CD14-positive monocyte (primary cell): ENCODE results near the gene GATA1. TPM values are rescaled to one million over a fixed set of nuclear protein-coding genes. Genes with fewer than 3 reads are reported as not detected.

ENCODE experiments used
- DNase-seq, 3 donors: peaks; one replicate each; pipeline ENCODE4 v3.0.0-alpha.2; 2011 to 2022
- H2AFZ ChIP-seq: 2 replicates; pipeline ENCODE4 v1.6.0; 2012; ENCODE audit warnings: mild to moderate bottlenecking, low read depth, low read length, inconsistent platforms; ENCODE audit not compliant: insufficient read depth, poor library complexity, severe bottlenecking
- H3K27ac ChIP-seq, 2 donors: 1 replicate in 1 of 2; 2 replicates in 1 of 2; pipeline ENCODE4 v1.5.1; 2012 to 2013; ENCODE audit warnings: low read length in 2 of 2, control low read depth in 1 of 2, inconsistent platforms in 1 of 2, low read depth in 1 of 2, mild to moderate bottlenecking in 1 of 2
- H3K27me3 ChIP-seq, 2 donors: one replicate each; pipeline versions ENCODE4 v1.6.0 to v1.6.1; 2011 to 2013; ENCODE audit warnings: low read length in 2 of 2; ENCODE audit not compliant: control insufficient read depth in 2 of 2, insufficient read depth in 2 of 2
- H3K36me3 ChIP-seq, 2 donors: replicated peaks in 1 of 2; 1 replicate in 1 of 2; 2 replicates in 1 of 2; pipeline versions ENCODE4 v1.5.1 to v1.6.1; 2012 to 2013; ENCODE audit warnings: low read length in 2 of 2, control low read depth in 1 of 2, inconsistent platforms in 1 of 2, mild to moderate bottlenecking in 1 of 2; ENCODE audit not compliant: insufficient read depth in 2 of 2, control insufficient read depth in 1 of 2
- H3K4me1 ChIP-seq, 2 donors: 1 replicate in 1 of 2; 2 replicates in 1 of 2; pipeline versions ENCODE4 v1.5.1 to v1.6.1; 2012 to 2013; ENCODE audit warnings: low read length in 2 of 2, control low read depth in 1 of 2, inconsistent platforms in 1 of 2, mild to moderate bottlenecking in 1 of 2, moderate library complexity in 1 of 2; ENCODE audit not compliant: insufficient read depth in 2 of 2, control insufficient read depth in 1 of 2
- H3K4me2 ChIP-seq: replicated peaks from 2 replicates; pipeline ENCODE3; 2012; ENCODE audit warnings: low read length, moderate library complexity, mild to moderate bottlenecking; ENCODE audit not compliant: poor library complexity, severe bottlenecking; ENCODE audit errors: extremely low read depth
- H3K4me3 ChIP-seq, 3 experiments: fragments of 200-600 bp in 1 of 3; sonication (generic) in 1 of 3; replicated peaks in 1 of 3; 1 replicate in 2 of 3; 2 replicates in 1 of 3; pipeline ENCODE4 v1.5.1; 2011 to 2013; ENCODE audit warnings: low read length in 3 of 3, mild to moderate bottlenecking in 3 of 3, control low read depth in 2 of 3, low read depth in 2 of 3, inconsistent platforms in 1 of 3, moderate library complexity in 1 of 3
- H3K79me2 ChIP-seq: 2 replicates; pipeline ENCODE4 v1.6.0; 2012; ENCODE audit warnings: mild to moderate bottlenecking, control low read depth, inconsistent platforms, low read length, moderate library complexity; ENCODE audit not compliant: insufficient read depth
- H3K9ac ChIP-seq: 2 replicates; pipeline ENCODE4 v1.6.0; 2017; ENCODE audit warnings: low read length, mild to moderate bottlenecking; ENCODE audit not compliant: insufficient read depth, poor library complexity, severe bottlenecking
- H3K9me3 ChIP-seq, 2 donors: replicated peaks in 1 of 2; 1 replicate in 1 of 2; 2 replicates in 1 of 2; pipeline versions ENCODE4 v1.5.1 to v1.6.1; 2012 to 2013; ENCODE audit warnings: low read length in 2 of 2, control low read depth in 1 of 2; ENCODE audit not compliant: control insufficient read depth in 1 of 2, insufficient read depth in 1 of 2
- H4K20me1 ChIP-seq: 2 replicates; pipeline ENCODE4 v1.6.0; 2012; ENCODE audit warnings: mild to moderate bottlenecking, low read length, control low read depth, moderate library complexity; ENCODE audit not compliant: insufficient read depth
- H3K27ac Mint-ChIP-seq, 7 donors: one replicate each; pipeline ENCODE4 v1.8.0; 2020; ENCODE audit warnings: mild to moderate bottlenecking in 7 of 7, mixed read lengths in 7 of 7, moderate library complexity in 6 of 7, inconsistent platforms in 2 of 7
- H3K27me3 Mint-ChIP-seq, 3 donors: one replicate each; pipeline ENCODE4 v1.8.0; 2021 to 2022; ENCODE audit warnings: low read depth in 3 of 3, mild to moderate bottlenecking in 3 of 3, mixed read lengths in 3 of 3, moderate library complexity in 3 of 3, inconsistent platforms in 1 of 3
- H3K36me3 Mint-ChIP-seq, 2 donors: one replicate each; pipeline ENCODE4 v1.8.0; 2020; ENCODE audit warnings: mixed read lengths in 2 of 2, inconsistent platforms in 1 of 2, mild to moderate bottlenecking in 1 of 2
- H3K4me1 Mint-ChIP-seq: one replicate; pipeline ENCODE4 v1.8.0; 2020; ENCODE audit warnings: mild to moderate bottlenecking, mixed read lengths
- H3K4me3 Mint-ChIP-seq, 2 donors: one replicate each; pipeline ENCODE4 v1.8.0; 2020; ENCODE audit warnings: mild to moderate bottlenecking in 2 of 2, mixed read lengths in 2 of 2, moderate library complexity in 1 of 2
- H3K9me3 Mint-ChIP-seq, 7 donors: one replicate each; pipeline ENCODE4 v1.8.0; 2020 to 2022; ENCODE audit warnings: mixed read lengths in 7 of 7, mild to moderate bottlenecking in 6 of 7, moderate library complexity in 6 of 7, inconsistent platforms in 2 of 7
- CTCF ChIP-seq: fragments of 200-600 bp; IDR thresholded peaks from one replicate; pipeline ENCODE4 v1.8.0; 2022; ENCODE audit warnings: antibody characterized with exemption, mild to moderate bottlenecking
- WGBS: methylation state at CpG from one replicate; pipeline ENCODE4 v1.1.5; 2013; ENCODE audit warnings: missing lambda C conversion rate; ENCODE audit not compliant: insufficient coverage; 5-methylcytosine and 5-hydroxymethylcytosine counted together
- intact Hi-C, 2 donors: fragments of 100-400 bp; cut with micrococcal nuclease; formaldehyde crosslinking; loops; one replicate each; pipeline versions ENCODE4 v1.15.0 to v1.15.1; 2023
- polyA plus RNA-seq, 3 donors: library from polyadenylated mRNA; depleted of rRNA in 1 of 3; unstranded in 2 of 3; stranded (reverse) in 1 of 3; fragments of 300-500 nt in 2 of 3; fragments of >200 nt in 1 of 3; fragmentation: Illumina TruSeq in 2 of 3; gene quantifications; 1 replicate in 2 of 3; 2 replicates in 1 of 3; pipeline ENCODE4 v1.2.3, GENCODE V29; 2012 to 2021

The GATA1 gene
- polyA plus RNA-seq, 3 donors = not detected

GRCh38 chrX:48737213-48737938 lies 49.0 kb upstream of the GATA1 start:
- Mint-ChIP-seq H3K27ac (peak overlapping the region; percentile 89 to 96 (median 93)), H3K36me3 (no peaks in the 10 kb centered on the region), H3K9me3 (peaks cover 0 to 6% (median 0%) of the 10 kb centered on the region in 7 donors), H3K27me3 (peaks cover 0 to 7% (median 1%) of the 10 kb centered on the region in 3 donors), H3K4me1 (peaks cover 16% of the 10 kb centered on the region), H3K4me3 (peak overlapping the region; percentile 77 to 95)
- peaks cover 7 to 11% of the 10 kb centered on the region in 2 donors for H3K4me1 ChIP-seq
- peak overlapping the region; percentile 86 to 91 for H3K27ac ChIP-seq
- DNase-seq = peak; percentile 93 to 96 (median 95)
- intact Hi-C loops = loop anchor here in 1 of 2 donors (5.0 kb wide), 1 partner anchor 65 kb away; the partner anchor contains the start of gene HDAC6
- TF ChIP-seq CTCF = no peak
- H2AFZ ChIP-seq = peak overlapping the region; percentile 69
- no peaks in the 10 kb centered on the region for H4K20me1 ChIP-seq
- H3K27me3 ChIP-seq = no peaks in the 10 kb centered on the region
- no peaks in the 10 kb centered on the region for H3K36me3 ChIP-seq
- H3K4me3 ChIP-seq = peak overlapping the region; percentile 65 to 77 (median 68)
- no peaks in the 10 kb centered on the region for H3K9me3 ChIP-seq
- WGBS = 0% methylated on average over 41 of the region's 48 CpGs
- peak overlapping the region; percentile 70 for H3K4me2 ChIP-seq
- no peaks in the 10 kb centered on the region for H3K79me2 ChIP-seq
- peak overlapping the region; percentile 82 for H3K9ac ChIP-seq

- H3K9ac ChIP-seq = peak overlapping the region; percentile 82
- Mint-ChIP-seq H3K36me3 (no peaks in the 10 kb centered on the region), H3K27me3 (peaks cover 0 to 7% (median 1%) of the 10 kb centered on the region in 3 donors), H3K4me1 (peaks cover 16% of the 10 kb centered on the region), H3K4me3 (peak overlapping the region; percentile 77 to 95), H3K27ac (peak overlapping the region; percentile 89 to 96 (median 93)), H3K9me3 (peaks cover 0 to 6% (median 0%) of the 10 kb centered on the region in 7 donors)
- H4K20me1 ChIP-seq = no peaks in the 10 kb centered on the region
- peak overlapping the region; percentile 70 for H3K4me2 ChIP-seq
- intact Hi-C loops = loop anchor here in 1 of 2 donors (5.0 kb wide), 1 partner anchor 64 kb away; the partner anchor contains the start of gene HDAC6
- no peaks in the 10 kb centered on the region for H3K9me3 ChIP-seq
- H3K4me1 ChIP-seq = peaks cover 7 to 11% of the 10 kb centered on the region in 2 donors
- H3K27me3 ChIP-seq = no peaks in the 10 kb centered on the region
- no peaks in the 10 kb centered on the region for H3K36me3 ChIP-seq
- peak overlapping the region; percentile 86 to 91 for H3K27ac ChIP-seq
- TF ChIP-seq CTCF = no peak
- WGBS = 100% methylated on average over 1 of the region's 7 CpGs
- DNase-seq = no peak
- H2AFZ ChIP-seq = peak overlapping the region; percentile 69
- no peaks in the 10 kb centered on the region for H3K79me2 ChIP-seq
- H3K4me3 ChIP-seq = peak overlapping the region; percentile 65 to 77 (median 68)
Measured at GRCh38 chrX:48737940-48738339, 48.5 kb upstream of the GATA1 start.
